Neural crest cell (in vitro differentiated cells): ENCODE results near the gene RXFP3. TPM values are rescaled to one million over a fixed set of nuclear protein-coding genes. Genes with fewer than 3 reads are reported as not detected.

ENCODE experiments used
- DNase-seq: peaks from one replicate; pipeline ENCODE4 v3.0.0; 2021; ENCODE audit warnings: low read depth, mixed read lengths, low spot score
- H3K27ac Mint-ChIP-seq: one replicate; pipeline ENCODE4 v1.8.0; 2021; ENCODE audit warnings: mild to moderate bottlenecking, mixed read lengths; ENCODE audit not compliant: unreplicated experiment
- H3K27me3 Mint-ChIP-seq: 2 replicates; pipeline ENCODE4 v1.8.0; 2021; ENCODE audit warnings: low read depth, mild to moderate bottlenecking, mixed read lengths
- H3K36me3 Mint-ChIP-seq: 2 replicates; pipeline ENCODE4 v1.8.0; 2021; ENCODE audit warnings: low read depth, mild to moderate bottlenecking, mixed read lengths
- H3K4me1 Mint-ChIP-seq: 2 replicates; pipeline ENCODE4 v1.8.0; 2021; ENCODE audit warnings: mixed read lengths
- H3K4me3 Mint-ChIP-seq: one replicate; pipeline ENCODE4 v1.8.0; 2021; ENCODE audit warnings: mild to moderate bottlenecking, mixed read lengths
- H3K9me3 Mint-ChIP-seq: 2 replicates; pipeline ENCODE4 v1.8.0; 2021; ENCODE audit warnings: mixed read lengths
- total RNA-seq: library from RNA; stranded (reverse); gene quantifications from 2 replicates; pipeline ENCODE4 v1.2.1, GENCODE V29; 2021
- TF ChIP-seq, protein P1 (sequence below): fragments of 200-600 bp; sonication (generic); conservative IDR thresholded peaks from 2 replicates; pipeline ENCODE4 v1.5.0; 2021; ENCODE audit warnings: antibody characterized with exemption, mild to moderate bottlenecking

RXFP3 gene
- total RNA-seq, 1 donor from 2014 or later = 0.12 TPM

DNA sequence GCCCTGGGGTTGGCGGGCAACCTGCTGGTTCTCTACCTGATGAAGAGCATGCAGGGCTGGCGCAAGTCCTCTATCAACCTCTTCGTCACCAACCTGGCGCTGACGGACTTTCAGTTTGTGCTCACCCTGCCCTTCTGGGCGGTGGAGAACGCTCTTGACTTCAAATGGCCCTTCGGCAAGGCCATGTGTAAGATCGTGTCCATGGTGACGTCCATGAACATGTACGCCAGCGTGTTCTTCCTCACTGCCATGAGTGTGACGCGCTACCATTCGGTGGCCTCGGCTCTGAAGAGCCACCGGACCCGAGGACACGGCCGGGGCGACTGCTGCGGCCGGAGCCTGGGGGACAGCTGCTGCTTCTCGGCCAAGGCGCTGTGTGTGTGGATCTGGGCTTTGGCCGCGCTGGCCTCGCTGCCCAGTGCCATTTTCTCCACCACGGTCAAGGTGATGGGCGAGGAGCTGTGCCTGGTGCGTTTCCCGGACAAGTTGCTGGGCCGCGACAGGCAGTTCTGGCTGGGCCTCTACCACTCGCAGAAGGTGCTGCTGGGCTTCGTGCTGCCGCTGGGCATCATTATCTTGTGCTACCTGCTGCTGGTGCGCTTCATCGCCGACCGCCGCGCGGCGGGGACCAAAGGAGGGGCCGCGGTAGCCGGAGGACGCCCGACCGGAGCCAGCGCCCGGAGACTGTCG lies 976 bp downstream of the RXFP3 start:
- H3K27me3 Mint-ChIP-seq = peaks cover 65% of the 10 kb centered on the region
- H3K4me3 Mint-ChIP-seq = no peak overlapping the region
- no peak for DNase-seq
- peaks cover 10% of the 10 kb centered on the region for H3K4me1 Mint-ChIP-seq
- no peak overlapping the region for H3K27ac Mint-ChIP-seq
- H3K9me3 Mint-ChIP-seq = no peaks in the 10 kb centered on the region
- TF ChIP-seq, protein P1, sequence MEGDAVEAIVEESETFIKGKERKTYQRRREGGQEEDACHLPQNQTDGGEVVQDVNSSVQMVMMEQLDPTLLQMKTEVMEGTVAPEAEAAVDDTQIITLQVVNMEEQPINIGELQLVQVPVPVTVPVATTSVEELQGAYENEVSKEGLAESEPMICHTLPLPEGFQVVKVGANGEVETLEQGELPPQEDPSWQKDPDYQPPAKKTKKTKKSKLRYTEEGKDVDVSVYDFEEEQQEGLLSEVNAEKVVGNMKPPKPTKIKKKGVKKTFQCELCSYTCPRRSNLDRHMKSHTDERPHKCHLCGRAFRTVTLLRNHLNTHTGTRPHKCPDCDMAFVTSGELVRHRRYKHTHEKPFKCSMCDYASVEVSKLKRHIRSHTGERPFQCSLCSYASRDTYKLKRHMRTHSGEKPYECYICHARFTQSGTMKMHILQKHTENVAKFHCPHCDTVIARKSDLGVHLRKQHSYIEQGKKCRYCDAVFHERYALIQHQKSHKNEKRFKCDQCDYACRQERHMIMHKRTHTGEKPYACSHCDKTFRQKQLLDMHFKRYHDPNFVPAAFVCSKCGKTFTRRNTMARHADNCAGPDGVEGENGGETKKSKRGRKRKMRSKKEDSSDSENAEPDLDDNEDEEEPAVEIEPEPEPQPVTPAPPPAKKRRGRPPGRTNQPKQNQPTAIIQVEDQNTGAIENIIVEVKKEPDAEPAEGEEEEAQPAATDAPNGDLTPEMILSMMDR = no peak
- no peaks in the 10 kb centered on the region for H3K36me3 Mint-ChIP-seq

DNA sequence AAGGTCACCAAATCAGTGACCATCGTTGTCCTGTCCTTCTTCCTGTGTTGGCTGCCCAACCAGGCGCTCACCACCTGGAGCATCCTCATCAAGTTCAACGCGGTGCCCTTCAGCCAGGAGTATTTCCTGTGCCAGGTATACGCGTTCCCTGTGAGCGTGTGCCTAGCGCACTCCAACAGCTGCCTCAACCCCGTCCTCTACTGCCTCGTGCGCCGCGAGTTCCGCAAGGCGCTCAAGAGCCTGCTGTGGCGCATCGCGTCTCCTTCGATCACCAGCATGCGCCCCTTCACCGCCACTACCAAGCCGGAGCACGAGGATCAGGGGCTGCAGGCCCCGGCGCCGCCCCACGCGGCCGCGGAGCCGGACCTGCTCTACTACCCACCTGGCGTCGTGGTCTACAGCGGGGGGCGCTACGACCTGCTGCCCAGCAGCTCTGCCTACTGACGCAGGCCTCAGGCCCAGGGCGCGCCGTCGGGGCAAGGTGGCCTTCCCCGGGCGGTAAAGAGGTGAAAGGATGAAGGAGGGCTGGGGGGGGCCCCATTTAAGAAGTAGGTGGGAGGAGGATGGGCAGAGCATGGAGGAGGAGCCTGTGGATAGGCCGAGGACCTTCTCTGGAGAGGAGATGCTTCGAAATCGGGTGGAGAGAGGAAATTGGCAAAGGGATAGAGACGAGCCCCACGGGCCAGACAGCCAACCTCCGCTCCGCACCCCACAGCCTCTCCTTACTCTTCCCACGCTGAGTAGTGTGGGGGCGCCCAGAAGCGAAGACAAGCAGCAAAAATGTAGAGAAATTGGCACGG lies 1.7 kb downstream of the RXFP3 start:
- H3K4me1 Mint-ChIP-seq = peaks cover 10% of the 10 kb centered on the region
- H3K9me3 Mint-ChIP-seq = no peaks in the 10 kb centered on the region
- H3K36me3 Mint-ChIP-seq = no peaks in the 10 kb centered on the region
- TF ChIP-seq, protein P1 = no peak
- H3K4me3 Mint-ChIP-seq = no peak overlapping the region
- no peak for DNase-seq
- H3K27me3 Mint-ChIP-seq = peaks cover 67% of the 10 kb centered on the region
- H3K27ac Mint-ChIP-seq = no peak overlapping the region

- no peak overlapping the region for H3K27ac Mint-ChIP-seq
- no peak overlapping the region for H3K4me3 Mint-ChIP-seq
- TF ChIP-seq, protein P1 = no peak
- no peaks in the 10 kb centered on the region for H3K9me3 Mint-ChIP-seq
- peaks cover 67% of the 10 kb centered on the region for H3K27me3 Mint-ChIP-seq
- peaks cover 10% of the 10 kb centered on the region for H3K4me1 Mint-ChIP-seq
- DNase-seq = no peak
- H3K36me3 Mint-ChIP-seq = no peaks in the 10 kb centered on the region
These were observed 2.3 kb downstream of the RXFP3 start for GRCh38 chr5:33938507-33938796.

DNA sequence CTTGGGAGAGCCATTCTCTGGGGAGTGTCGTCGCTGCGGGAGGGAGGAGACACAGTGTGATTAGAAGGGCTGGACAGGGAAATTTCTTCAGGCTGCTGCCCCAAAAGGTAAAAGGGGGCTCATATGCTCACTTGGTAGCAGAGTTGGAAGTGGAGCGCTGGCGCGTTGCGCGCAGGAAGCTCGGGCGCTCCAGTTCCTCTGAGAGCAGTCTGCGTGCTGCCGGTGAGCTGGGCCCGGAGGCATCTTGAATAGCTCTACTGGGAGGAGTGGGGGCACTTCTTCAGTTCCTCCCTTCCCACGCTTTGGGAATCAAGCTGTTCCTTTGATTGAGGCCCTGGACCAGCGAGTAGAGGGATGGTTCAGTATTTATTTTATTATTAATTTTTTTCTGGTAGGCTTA lies 2.7 kb downstream of the RXFP3 start:
- TF ChIP-seq, protein P1 = no peak
- H3K4me1 Mint-ChIP-seq = peaks cover 10% of the 10 kb centered on the region
- no peak for DNase-seq
- no peak overlapping the region for H3K27ac Mint-ChIP-seq
- no peaks in the 10 kb centered on the region for H3K9me3 Mint-ChIP-seq
- no peaks in the 10 kb centered on the region for H3K36me3 Mint-ChIP-seq
- peaks cover 67% of the 10 kb centered on the region for H3K27me3 Mint-ChIP-seq
- H3K4me3 Mint-ChIP-seq = no peak overlapping the region

- DNase-seq = no peak
- no peak overlapping the region for H3K27ac Mint-ChIP-seq
- H3K4me1 Mint-ChIP-seq = peaks cover 10% of the 10 kb centered on the region
- no peaks in the 10 kb centered on the region for H3K9me3 Mint-ChIP-seq
- H3K36me3 Mint-ChIP-seq = no peaks in the 10 kb centered on the region
- H3K4me3 Mint-ChIP-seq = no peak overlapping the region
- H3K27me3 Mint-ChIP-seq = peaks cover 60% of the 10 kb centered on the region
- TF ChIP-seq, protein P1 = no peak
These were observed 3.5 kb downstream of the RXFP3 start for GRCh38 chr5:33939556-33940262.
